Measurements from ENCODE around the gene BACE2. TPM values are rescaled to one million over a fixed set of nuclear protein-coding genes. Genes with fewer than 3 reads are reported as not detected.

BACE2 gene
- total RNA-seq, 2 donors from 2014 or later = 9.1 to 16.7 TPM

GRCh38 chr21:41229509-41230248 lies 61.7 kb downstream of the BACE2 start:
- H3K36me3 ChIP-seq (ENCODE audit: control insufficient read depth, insufficient read depth, low read length) = no peaks in the 10 kb centered on the region
- H3K4me1 ChIP-seq (ENCODE audit: control insufficient read depth, insufficient read depth, low read length) = no peaks in the 10 kb centered on the region
- no peak for DNase-seq
- H3K9ac ChIP-seq (ENCODE audit: extremely low read depth, low read length, poor library complexity, severe bottlenecking) = no peak overlapping the region
- no peaks in the 10 kb centered on the region for H3K9me3 ChIP-seq (ENCODE audit: control insufficient read depth, low read length)
- Mint-ChIP-seq H3K36me3 (ENCODE audit: low read depth) (peaks cover 19% of the 10 kb centered on the region), H3K4me1 (no peaks in the 10 kb centered on the region), H3K27ac (no peak overlapping the region), H3K27me3 (ENCODE audit: insufficient read depth) (no peaks in the 10 kb centered on the region), H3K4me3 (no peak overlapping the region), H3K9me3 (no peaks in the 10 kb centered on the region)
- no peak for TF ChIP-seq CTCF (conservative IDR thresholded peaks at IDR 0.05)
- WGBS, 2 experiments (ENCODE audit: insufficient coverage in 1 of 2, insufficient read length in 1 of 2) = 90 to 95% methylated on average over 10 of the region's 10 CpGs
- no peak overlapping the region for H3K27ac ChIP-seq (ENCODE audit: low read depth, low read length)
- no peaks in the 10 kb centered on the region for H3K27me3 ChIP-seq (ENCODE audit: control insufficient read depth, insufficient read depth, low read length, poor library complexity, severe bottlenecking)
- no peak overlapping the region for H3K4me3 ChIP-seq (ENCODE audit: low read length)

- H3K27me3 ChIP-seq (ENCODE audit: control insufficient read depth, insufficient read depth, low read length, poor library complexity, severe bottlenecking) = no peaks in the 10 kb centered on the region
- no peak for DNase-seq
- no peak overlapping the region for H3K9ac ChIP-seq (ENCODE audit: extremely low read depth, low read length, poor library complexity, severe bottlenecking)
- H3K36me3 Mint-ChIP-seq (ENCODE audit: low read depth) = peaks cover 19% of the 10 kb centered on the region
- no peak overlapping the region for H3K4me3 Mint-ChIP-seq
- H3K27ac ChIP-seq (ENCODE audit: low read depth, low read length) = no peak overlapping the region
- no peaks in the 10 kb centered on the region for H3K9me3 Mint-ChIP-seq
- H3K27ac Mint-ChIP-seq = no peak overlapping the region
- WGBS, 2 experiments (ENCODE audit: insufficient coverage in 1 of 2, insufficient read length in 1 of 2) = 90 to 100% methylated on average over 1 to 4 of the region's 4 CpGs
- no peaks in the 10 kb centered on the region for H3K9me3 ChIP-seq (ENCODE audit: control insufficient read depth, low read length)
- H3K4me1 Mint-ChIP-seq = no peaks in the 10 kb centered on the region
- TF ChIP-seq CTCF (conservative IDR thresholded peaks at IDR 0.05) = no peak
- no peaks in the 10 kb centered on the region for H3K36me3 ChIP-seq (ENCODE audit: control insufficient read depth, insufficient read depth, low read length)
- no peaks in the 10 kb centered on the region for H3K27me3 Mint-ChIP-seq (ENCODE audit: insufficient read depth)
- H3K4me3 ChIP-seq (ENCODE audit: low read length) = no peak overlapping the region
- H3K4me1 ChIP-seq (ENCODE audit: control insufficient read depth, insufficient read depth, low read length) = no peaks in the 10 kb centered on the region
Measured at GRCh38 chr21:41230497-41230896, 62.5 kb downstream of the BACE2 start.

GRCh38 chr21:41231060-41231459 lies 63.1 kb downstream of the BACE2 start:
- Histone ChIP-seq H3K4me1 (ENCODE audit: control insufficient read depth, insufficient read depth, low read length) (no peaks in the 10 kb centered on the region), H3K27me3 (ENCODE audit: control insufficient read depth, insufficient read depth, low read length, poor library complexity, severe bottlenecking) (no peaks in the 10 kb centered on the region), H3K36me3 (ENCODE audit: control insufficient read depth, insufficient read depth, low read length) (no peaks in the 10 kb centered on the region), H3K4me3 (ENCODE audit: low read length) (no peak overlapping the region), H3K9ac (ENCODE audit: extremely low read depth, low read length, poor library complexity, severe bottlenecking) (no peak overlapping the region), H3K9me3 (ENCODE audit: control insufficient read depth, low read length) (no peaks in the 10 kb centered on the region), H3K27ac (ENCODE audit: low read depth, low read length) (no peak overlapping the region)
- 85 to 87% methylated on average over 6 of the region's 6 CpGs for WGBS, 2 experiments (ENCODE audit: insufficient coverage in 1 of 2, insufficient read length in 1 of 2)
- Mint-ChIP-seq H3K4me1 (no peaks in the 10 kb centered on the region), H3K9me3 (no peaks in the 10 kb centered on the region), H3K27me3 (ENCODE audit: insufficient read depth) (no peaks in the 10 kb centered on the region), H3K4me3 (no peak overlapping the region), H3K36me3 (ENCODE audit: low read depth) (peaks cover 19% of the 10 kb centered on the region), H3K27ac (no peak overlapping the region)
- TF ChIP-seq CTCF (conservative IDR thresholded peaks at IDR 0.05) = no peak
- no peak for DNase-seq

All from endodermal cell (in vitro differentiated cells).